Uterus (tissue), 4 donors: Measurements from ENCODE around the gene MT1G. TPM values are rescaled to one million over a fixed set of nuclear protein-coding genes. Genes with fewer than 3 reads are reported as not detected.
"Not testable (repeated sequence)": the region's sequence is repeated elsewhere in the genome, so short reads cannot be mapped to it uniquely, and the experiment has no call there.

Source experiments
- DNase-seq, 2 donors: peaks; one replicate each; pipeline ENCODE4 v3.0.0-alpha.2; 2019 to 2020
- H3K27ac ChIP-seq, 2 donors: fragments of 200-600 bp; sonication (generic); 1 replicate in 1 of 2; 2 replicates in 1 of 2; pipeline ENCODE4 v1.5.1; 2016 to 2018
- H3K27me3 ChIP-seq, 2 donors: fragments of 200-600 bp; sonication (generic); one replicate each; pipeline ENCODE4 v1.5.1; 2018 to 2019; ENCODE audit warnings: control low read depth in 1 of 2
- H3K36me3 ChIP-seq, 2 donors: fragments of 200-600 bp; sonication (generic); one replicate each; pipeline ENCODE4 v1.5.1; 2019; ENCODE audit warnings: control low read depth in 1 of 2
- H3K4me1 ChIP-seq, 2 donors: fragments of 200-600 bp; sonication (generic); one replicate each; pipeline ENCODE4 v1.5.1; 2018 to 2019; ENCODE audit warnings: control low read depth in 1 of 2
- H3K4me3 ChIP-seq, 2 donors: fragments of 200-600 bp; sonication (generic); 1 replicate in 1 of 2; 2 replicates in 1 of 2; pipeline ENCODE4 v1.5.1; 2018 to 2019; ENCODE audit warnings: mild to moderate bottlenecking in 1 of 2
- H3K9me3 ChIP-seq, 2 donors: fragments of 200-600 bp; sonication (generic); one replicate each; pipeline ENCODE4 v1.5.1; 2019; ENCODE audit warnings: control low read depth in 1 of 2
- POLR2A ChIP-seq, 2 donors: fragments of 450-650 bp; IDR thresholded peaks; one replicate each; pipeline ENCODE4 v1.6.1; 2016; ENCODE audit warnings: antibody characterized with exemption in 2 of 2, mild to moderate bottlenecking in 1 of 2, moderate library complexity in 1 of 2
- intact Hi-C: fragments of 100-400 bp; cut with DNase I; formaldehyde crosslinking; loops from one replicate; pipeline ENCODE4 v1.15.1; 2023; ENCODE audit warnings: low total_unique reads
- total RNA-seq, 4 donors: library from RNA; depleted of rRNA in 3 of 4; stranded (reverse); fragments of >200 nt in 3 of 4; gene quantifications; one replicate each; pipeline versions ENCODE4 v1.1.0 to v1.2.4, GENCODE V29; 2014 to 2023
- TF ChIP-seq, protein P1 (sequence below), 4 experiments: fragments of 200-600 bp in 2 of 4; fragments of 450-650 bp in 2 of 4; sonication (generic) in 2 of 4; IDR thresholded peaks; one replicate each; pipeline ENCODE4 v1.5.1; 2016 to 2019; ENCODE audit warnings: antibody characterized with exemption in 4 of 4, mild to moderate bottlenecking in 2 of 4, moderate library complexity in 1 of 4
- donor health status: DM: yes; HTN: yes; CAD: no.

MT1G gene
- total RNA-seq, 4 donors from 2014 or later, result 51.8 TPM; not detected in 3

DNA sequence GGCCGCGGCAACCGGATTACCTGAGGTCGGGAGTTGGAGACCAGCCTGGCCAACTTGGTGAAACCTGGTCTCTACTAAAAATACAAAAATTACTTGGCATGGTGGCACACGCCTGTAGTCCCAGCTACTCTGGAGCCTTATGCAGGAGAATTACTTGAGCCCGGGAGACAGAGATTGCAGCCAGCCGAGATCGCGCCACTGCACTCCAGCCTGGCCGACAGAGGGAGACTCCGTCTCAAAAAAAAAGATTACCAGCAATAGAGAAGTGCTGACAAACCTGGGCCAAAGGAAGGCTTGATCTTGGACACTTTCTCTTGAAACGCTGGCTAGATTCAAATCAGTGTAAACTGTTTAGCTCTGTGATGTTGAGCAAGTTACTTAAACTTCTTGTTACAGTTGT, 6.1 kb upstream of the MT1G start:
- Histone ChIP-seq H3K27ac (no peak overlapping the region), H3K36me3 (no peaks in the 10 kb centered on the region), H3K4me3 (no peak overlapping the region), H3K9me3 (no peaks in the 10 kb centered on the region), H3K4me1 (no peaks in the 10 kb centered on the region), H3K27me3 (peaks cover 3 to 11% of the 10 kb centered on the region in 2 donors)
- TF ChIP-seq, protein P1, sequence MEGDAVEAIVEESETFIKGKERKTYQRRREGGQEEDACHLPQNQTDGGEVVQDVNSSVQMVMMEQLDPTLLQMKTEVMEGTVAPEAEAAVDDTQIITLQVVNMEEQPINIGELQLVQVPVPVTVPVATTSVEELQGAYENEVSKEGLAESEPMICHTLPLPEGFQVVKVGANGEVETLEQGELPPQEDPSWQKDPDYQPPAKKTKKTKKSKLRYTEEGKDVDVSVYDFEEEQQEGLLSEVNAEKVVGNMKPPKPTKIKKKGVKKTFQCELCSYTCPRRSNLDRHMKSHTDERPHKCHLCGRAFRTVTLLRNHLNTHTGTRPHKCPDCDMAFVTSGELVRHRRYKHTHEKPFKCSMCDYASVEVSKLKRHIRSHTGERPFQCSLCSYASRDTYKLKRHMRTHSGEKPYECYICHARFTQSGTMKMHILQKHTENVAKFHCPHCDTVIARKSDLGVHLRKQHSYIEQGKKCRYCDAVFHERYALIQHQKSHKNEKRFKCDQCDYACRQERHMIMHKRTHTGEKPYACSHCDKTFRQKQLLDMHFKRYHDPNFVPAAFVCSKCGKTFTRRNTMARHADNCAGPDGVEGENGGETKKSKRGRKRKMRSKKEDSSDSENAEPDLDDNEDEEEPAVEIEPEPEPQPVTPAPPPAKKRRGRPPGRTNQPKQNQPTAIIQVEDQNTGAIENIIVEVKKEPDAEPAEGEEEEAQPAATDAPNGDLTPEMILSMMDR (IDR thresholded peaks at IDR 0.05), result peak; percentile 34 to 55 (median 50)
- TF ChIP-seq POLR2A (IDR thresholded peaks at IDR 0.05), result no peak
- peak in 1 of 2 donors; percentile 27 for DNase-seq
- intact Hi-C loops, result no loop called here

DNA sequence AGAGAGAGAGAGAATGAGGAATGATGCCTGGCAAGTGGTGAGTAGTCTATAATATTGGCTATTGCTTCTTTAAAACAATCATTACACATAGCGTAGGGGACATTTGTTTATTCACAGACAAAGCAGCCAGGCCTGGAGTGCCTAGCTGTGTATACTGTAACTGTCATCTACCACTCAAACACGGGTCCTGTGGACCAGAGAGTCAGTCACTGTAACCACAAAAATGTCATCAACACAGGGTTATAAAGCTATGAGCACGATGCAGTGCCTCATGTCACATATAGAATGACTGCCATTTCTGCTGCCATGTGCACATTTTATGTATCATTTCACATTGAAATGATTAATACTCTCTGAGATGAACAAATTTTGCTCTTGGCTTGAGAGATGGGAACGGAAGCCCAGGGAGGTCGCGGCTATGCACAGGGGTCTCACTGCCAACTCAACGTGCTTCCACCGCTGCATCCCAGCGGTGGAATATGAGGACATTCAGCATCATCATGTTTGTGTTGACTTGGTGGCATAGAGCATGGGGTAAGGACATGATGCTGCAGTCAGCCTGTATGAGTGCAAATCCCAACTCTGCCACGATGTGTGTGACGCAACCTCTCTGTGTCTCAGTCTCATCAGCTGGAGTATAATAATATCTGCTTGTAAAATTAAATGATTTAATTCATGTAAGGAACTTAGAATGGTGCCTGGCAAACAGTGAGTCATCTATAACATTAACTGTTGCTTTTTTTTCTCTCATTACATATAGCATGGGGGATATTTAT, 5.1 kb upstream of the MT1G start:
- Histone ChIP-seq H3K4me3 (no peak overlapping the region), H3K9me3 (no peaks in the 10 kb centered on the region), H3K36me3 (no peaks in the 10 kb centered on the region), H3K27ac (no peak overlapping the region), H3K4me1 (no peaks in the 10 kb centered on the region), H3K27me3 (peaks cover 3 to 11% of the 10 kb centered on the region in 2 donors)
- DNase-seq, result no peak
- TF ChIP-seq POLR2A (IDR thresholded peaks at IDR 0.05), result no peak
- TF ChIP-seq, protein P1 (IDR thresholded peaks at IDR 0.05), result no peak
- intact Hi-C loops, result no loop called here

DNA sequence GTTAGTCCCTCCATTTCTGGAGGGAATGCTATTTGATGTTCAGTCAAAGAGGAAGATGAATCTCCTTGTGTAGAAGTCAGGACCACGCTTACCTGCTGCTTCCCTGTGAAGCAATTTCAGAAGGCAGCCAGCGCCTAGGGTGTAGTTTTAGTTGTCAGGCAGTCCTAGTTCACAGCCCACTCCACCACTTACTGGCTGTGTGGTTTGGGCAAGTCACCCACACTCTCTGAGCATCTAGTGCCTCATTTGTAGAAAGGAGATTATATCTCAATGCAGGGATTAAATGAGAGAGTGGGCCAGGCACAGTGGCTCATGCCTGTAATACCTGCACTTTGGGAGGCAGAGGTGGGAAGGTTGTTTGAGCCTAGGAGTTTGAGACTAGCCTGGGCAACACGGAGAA, 4.3 kb upstream of the MT1G start:
- peaks cover 3 to 11% of the 10 kb centered on the region in 2 donors for H3K27me3 ChIP-seq

DNA sequence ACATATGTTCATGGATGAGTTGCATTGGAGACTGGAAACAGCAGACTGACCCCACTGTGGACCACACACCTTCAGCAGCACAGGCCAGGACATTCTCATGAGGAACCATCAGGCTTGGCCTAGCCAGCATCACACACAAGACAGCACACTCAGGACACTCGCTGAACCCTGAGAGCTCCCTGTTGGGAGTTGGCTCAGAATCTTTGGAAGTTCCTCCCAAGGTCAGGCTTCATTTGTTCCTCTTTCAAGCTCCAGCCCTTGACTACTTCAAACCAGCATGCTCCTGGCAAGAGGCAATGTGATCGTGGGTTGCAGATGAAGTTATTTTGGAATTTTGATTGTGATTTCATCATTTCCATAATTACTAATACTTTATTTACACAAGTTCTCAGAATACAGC, 3.8 kb upstream of the MT1G start:
- H3K4me3 ChIP-seq, intact Hi-C loops, H3K9me3 ChIP-seq, H3K4me1 ChIP-seq, H3K27ac ChIP-seq, DNase-seq, H3K36me3 ChIP-seq: not testable (repeated sequence)
- peaks cover 3 to 11% of the 10 kb centered on the region in 2 donors for H3K27me3 ChIP-seq

More for the DNA sequence above, 4.3 kb upstream of the MT1G start:
- H3K36me3 ChIP-seq, H3K9me3 ChIP-seq, intact Hi-C loops, H3K4me1 ChIP-seq, DNase-seq, H3K27ac ChIP-seq, H3K4me3 ChIP-seq: not testable (repeated sequence)

DNA sequence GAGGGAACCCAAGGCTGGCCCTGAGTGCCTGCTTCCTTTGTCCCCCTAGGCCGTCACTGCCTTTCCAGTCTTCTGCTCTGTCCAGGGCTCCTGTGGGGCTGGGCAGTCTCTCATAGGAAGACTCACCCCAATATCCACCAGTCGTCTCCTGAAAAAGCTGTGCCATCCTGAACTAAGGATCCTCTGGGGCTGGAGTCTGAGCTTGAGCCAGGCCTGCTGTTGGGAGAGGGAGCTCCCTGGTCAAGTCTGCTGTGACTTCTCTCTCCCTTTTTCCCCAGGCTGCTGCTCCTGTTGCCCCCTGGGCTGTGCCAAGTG, 2.7 kb upstream of the MT1G start:
- H3K4me3 ChIP-seq, result no peak overlapping the region
- no peak for DNase-seq
- no peaks in the 10 kb centered on the region for H3K4me1 ChIP-seq
- no peaks in the 10 kb centered on the region for H3K36me3 ChIP-seq
- no peak overlapping the region for H3K27ac ChIP-seq
- intact Hi-C loops, result no loop called here
- no peaks in the 10 kb centered on the region for H3K9me3 ChIP-seq
- peaks cover 0 to 11% of the 10 kb centered on the region in 2 donors for H3K27me3 ChIP-seq
- TF ChIP-seq POLR2A (IDR thresholded peaks at IDR 0.05), result no peak
- TF ChIP-seq, protein P1 (IDR thresholded peaks at IDR 0.05), result no peak

DNA sequence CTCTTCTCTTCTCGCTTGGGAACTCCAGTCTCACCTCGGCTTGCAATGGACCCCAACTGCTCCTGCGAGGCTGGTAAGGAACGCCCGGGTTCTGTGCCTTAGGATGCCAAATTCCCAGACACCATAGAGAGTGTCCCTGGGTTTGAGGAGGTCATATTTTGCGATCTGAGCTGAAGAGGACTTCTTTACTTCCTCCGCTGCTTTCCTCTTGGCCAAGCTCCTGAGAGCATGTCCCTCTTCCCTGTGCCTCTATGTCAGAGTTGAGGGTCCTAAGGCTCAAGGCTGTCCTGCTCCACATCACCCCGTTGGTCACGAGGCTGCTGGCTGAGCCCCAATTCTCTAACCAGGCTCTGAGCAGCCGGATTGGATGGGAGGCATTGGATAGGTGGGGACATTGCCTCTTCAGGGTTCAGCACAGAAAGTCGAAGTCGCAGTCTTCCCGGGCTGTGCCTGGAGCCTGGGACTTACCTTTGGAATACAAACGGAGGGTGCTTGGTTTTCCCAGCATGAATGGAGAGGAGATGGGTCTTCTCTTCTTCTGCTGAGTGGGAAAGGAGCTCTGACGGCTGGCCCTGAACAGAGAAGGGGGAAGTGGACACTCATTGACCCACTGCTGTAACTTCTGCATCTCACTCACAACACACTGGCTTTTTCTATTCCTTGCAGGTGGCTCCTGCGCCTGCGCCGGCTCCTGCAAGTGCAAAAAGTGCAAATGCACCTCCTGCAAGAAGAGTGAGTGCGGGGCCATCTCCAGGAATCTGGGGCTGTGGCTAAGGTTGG, 2.2 kb upstream of the MT1G start:
- DNase-seq, result no peak
- no peak overlapping the region for H3K27ac ChIP-seq
- no peak overlapping the region for H3K4me3 ChIP-seq
- no peaks in the 10 kb centered on the region for H3K36me3 ChIP-seq
- intact Hi-C loops, result no loop called here
- no peaks in the 10 kb centered on the region for H3K4me1 ChIP-seq
- no peaks in the 10 kb centered on the region for H3K9me3 ChIP-seq
- no peak for TF ChIP-seq POLR2A (IDR thresholded peaks at IDR 0.05)
- TF ChIP-seq, protein P1 (IDR thresholded peaks at IDR 0.05), result no peak
- H3K27me3 ChIP-seq, result peaks cover 0 to 11% of the 10 kb centered on the region in 2 donors
